Mammary epithelial cell (primary cell): Measurements from ENCODE around the gene POC5.

Experiments used
- CTCF ChIP-seq, 2 donors: IDR thresholded peaks in 1 of 2; conservative IDR thresholded peaks in 1 of 2; 2 replicates each; pipeline ENCODE4 v1.5.1; 2011 to 2012; ENCODE audit warnings: inconsistent platforms in 2 of 2, low read length in 2 of 2, mild to moderate bottlenecking in 2 of 2, control low read depth in 1 of 2, low read depth in 1 of 2; ENCODE audit not compliant: insufficient read depth in 1 of 2; ENCODE audit errors: extremely low read depth in 1 of 2
- EZH2 ChIP-seq: IDR thresholded peaks from 2 replicates; pipeline ENCODE4 v1.6.1; 2012; ENCODE audit warnings: low read length, inconsistent platforms, borderline replicate concordance

- peak; percentile 58 to 61 for TF ChIP-seq CTCF (conservative IDR thresholded peaks at IDR 0.05 in 1 of 2, IDR thresholded peaks at IDR 0.05 in 1 of 2; ENCODE audit: extremely low read depth in 1 of 2, insufficient read depth in 1 of 2, low read depth in 1 of 2, low read length in 2 of 2)
- TF ChIP-seq EZH2: no peak
Observed at GRCh38 chr5:75681125-75681830, 36.0 kb downstream of the POC5 start.
